ENCODE measurements around the gene CDC42BPB.
A peak's percentile ranks its signal among the peaks of the same experiment; 100 is the strongest.

CDC42BPB gene

DNA sequence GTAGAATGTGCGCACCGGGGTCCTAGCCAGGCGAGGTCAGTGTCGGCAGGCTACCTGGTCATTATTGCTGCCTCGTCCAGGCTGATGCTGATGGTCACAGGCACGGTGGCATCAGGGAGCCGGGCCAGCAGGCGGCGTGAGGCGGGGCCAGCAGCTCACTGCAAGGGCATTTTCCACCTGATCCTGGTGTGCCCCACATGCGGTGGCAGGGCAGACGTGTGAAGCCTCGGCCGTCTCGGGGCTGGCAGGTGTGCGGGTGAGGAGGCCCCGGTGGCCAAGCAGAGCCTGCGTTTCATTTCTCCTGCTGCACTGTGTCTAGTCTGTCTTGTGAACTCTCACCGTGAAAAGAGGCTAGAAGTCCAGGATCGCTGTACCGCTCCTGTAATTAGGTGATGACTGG lies 146.9 kb downstream of the CDC42BPB start:
- no peak overlapping the region for H3K4me3 ChIP-seq
- no peak overlapping the region for H3K27ac ChIP-seq

DNA sequence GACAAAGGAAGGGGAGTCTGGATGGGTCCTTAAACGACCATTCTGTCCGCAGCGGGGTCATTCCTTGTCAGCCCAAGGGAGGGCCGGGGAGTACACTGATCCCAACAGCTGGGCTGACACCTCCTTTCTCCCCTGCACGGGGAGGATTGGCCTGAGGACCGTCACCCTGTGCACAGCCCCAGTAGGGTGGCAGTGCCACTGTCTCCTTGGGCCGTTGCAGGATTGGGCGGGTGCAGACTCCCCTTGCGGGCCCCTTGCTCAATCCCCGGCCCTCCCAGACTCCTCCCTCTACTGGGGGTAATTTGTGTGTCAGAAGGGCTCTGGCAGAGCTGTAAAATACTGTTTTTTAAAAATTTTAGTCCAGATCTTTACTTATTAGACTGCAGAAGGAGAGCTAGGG lies 147.4 kb downstream of the CDC42BPB start:
- Histone ChIP-seq H3K4me3 (no peak overlapping the region), H3K27ac (no peak overlapping the region)

DNA sequence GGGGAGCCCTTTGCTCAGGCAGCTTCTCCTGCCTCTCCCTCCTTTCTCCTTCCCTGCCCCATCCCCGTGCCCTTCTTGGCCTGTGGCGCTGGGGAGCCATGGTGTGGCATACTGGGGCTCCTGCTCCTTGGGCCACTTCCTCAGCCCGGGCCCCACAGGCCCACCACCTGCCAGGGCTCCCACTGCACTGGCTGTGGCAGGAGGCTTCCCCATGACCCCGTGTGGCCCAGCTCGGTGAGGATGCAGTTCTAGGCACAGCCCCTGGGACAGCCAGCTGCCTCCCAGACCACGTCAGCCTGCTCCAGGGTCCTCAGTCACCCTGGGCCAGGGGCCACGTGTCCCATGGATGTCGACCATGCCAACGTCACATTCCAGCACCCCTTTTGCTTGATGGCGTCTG lies 147.9 kb downstream of the CDC42BPB start:
- Histone ChIP-seq H3K4me3 (no peak overlapping the region), H3K27ac (no peak overlapping the region)

GRCh38 chr14:102908766-102909455 lies 148.4 kb downstream of the CDC42BPB start:
- Histone ChIP-seq H3K27ac (no peak overlapping the region), H3K4me3 (no peak overlapping the region)

- H3K4me3 ChIP-seq = no peak overlapping the region
Observed at GRCh38 chr14:102907980-102908730, 149.2 kb downstream of the CDC42BPB start.

DNA sequence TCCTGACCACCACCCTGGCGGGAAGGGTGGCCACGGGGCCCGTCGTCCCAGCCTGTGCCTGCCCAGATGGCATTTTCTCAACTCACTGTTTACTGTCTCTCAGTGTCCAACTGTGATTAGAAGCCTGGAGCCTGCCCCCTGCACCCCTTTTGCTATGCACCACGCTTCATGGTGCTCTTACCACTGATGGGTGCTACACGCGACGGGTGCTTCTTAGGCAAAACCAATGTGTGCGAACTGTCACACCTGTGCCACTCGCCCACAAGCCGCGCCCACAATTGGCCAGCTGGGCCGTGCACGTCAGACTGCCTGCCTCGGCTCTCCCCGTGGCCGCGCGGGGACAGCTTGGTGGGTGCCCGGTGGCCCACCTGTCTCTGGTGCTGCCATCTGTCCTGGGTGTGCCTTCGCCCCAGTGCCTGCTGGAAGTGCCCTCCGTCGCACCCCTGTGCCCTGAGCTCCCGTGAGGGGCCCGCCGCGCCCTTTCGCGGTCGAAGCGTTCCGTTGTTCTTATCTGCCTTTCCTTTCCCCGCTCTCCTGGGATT lies 150.0 kb downstream of the CDC42BPB start:
- no peak overlapping the region for H3K27ac ChIP-seq
- H3K4me3 ChIP-seq = no peak overlapping the region

More at GRCh38 chr14:102907980-102908730, 149.2 kb downstream of the CDC42BPB start:
- no peak overlapping the region for H3K27ac ChIP-seq

- no peak overlapping the region for H3K27ac ChIP-seq
- H3K4me3 ChIP-seq = no peak overlapping the region
Observed at GRCh38 chr14:102906616-102907302, 150.6 kb downstream of the CDC42BPB start.

DNA sequence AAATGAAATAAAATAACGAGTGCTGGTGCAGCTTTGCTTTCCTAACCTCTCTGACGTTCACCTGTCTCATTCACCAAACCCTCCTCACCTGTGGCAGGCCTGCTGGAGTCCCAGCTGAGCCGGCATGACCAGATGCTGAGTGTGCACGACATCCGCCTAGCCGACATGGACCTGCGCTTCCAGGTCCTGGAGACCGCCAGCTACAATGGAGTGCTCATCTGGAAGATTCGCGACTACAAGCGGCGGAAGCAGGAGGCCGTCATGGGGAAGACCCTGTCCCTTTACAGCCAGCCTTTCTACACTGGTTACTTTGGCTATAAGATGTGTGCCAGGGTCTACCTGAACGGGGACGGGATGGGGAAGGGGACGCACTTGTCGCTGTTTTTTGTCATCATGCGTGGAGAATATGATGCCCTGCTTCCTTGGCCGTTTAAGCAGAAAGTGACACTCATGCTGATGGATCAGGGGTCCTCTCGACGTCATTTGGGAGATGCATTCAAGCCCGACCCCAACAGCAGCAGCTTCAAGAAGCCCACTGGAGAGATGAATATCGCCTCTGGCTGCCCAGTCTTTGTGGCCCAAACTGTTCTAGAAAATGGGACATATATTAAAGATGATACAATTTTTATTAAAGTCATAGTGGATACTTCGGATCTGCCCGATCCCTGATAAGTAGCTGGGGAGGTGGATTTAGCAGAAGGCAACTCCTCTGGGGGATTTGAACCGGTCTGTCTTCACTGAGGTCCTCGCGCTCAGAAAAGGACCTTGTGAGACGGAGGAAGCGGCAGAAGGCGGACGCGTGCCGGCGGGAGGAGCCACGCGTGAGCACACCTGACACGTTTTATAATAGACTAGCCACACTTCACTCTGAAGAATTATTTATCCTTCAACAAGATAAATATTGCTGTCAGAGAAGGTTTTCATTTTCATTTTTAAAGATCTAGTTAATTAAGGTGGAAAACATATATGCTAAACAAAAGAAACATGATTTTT lies 151.9 kb downstream of the CDC42BPB start:
- Histone ChIP-seq H3K4me3 (no peak overlapping the region), H3K27ac (no peak overlapping the region)

DNA sequence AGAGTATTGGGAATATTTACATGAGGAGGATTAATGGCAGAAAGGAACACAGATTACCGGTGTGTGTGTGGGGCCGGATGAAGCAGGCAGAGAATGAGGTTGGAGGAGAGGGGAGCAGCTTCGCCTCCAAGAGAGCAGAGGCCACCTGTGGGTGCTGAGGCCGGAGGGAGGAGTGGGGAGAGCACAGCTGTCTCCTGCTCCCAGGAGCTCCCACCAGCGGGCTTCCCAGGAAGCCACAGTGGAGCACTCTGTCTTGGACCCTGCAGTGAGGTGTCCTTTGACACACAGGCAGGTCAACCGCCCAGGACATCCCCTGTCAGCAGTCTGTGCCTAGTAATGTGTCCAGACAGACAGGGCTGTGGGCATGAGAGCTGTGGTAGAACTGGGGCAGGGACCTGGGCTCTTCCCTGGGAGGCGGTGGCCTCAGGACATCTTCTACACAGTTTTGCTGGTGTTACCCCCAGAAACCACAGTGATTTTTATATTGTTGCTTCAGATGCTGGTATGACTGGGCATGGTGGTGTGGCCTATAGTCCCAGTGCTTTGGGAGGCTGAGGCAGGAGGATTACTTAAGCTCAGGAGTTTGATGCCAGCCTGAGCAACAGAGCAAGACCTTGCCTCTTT lies 153.3 kb downstream of the CDC42BPB start:
- Histone ChIP-seq H3K4me3 (no peak overlapping the region), H3K27ac (no peak overlapping the region)

GRCh38 chr14:102903248-102903888 lies 154.0 kb downstream of the CDC42BPB start:
- Histone ChIP-seq H3K4me3 (no peak overlapping the region), H3K27ac (no peak overlapping the region)

DNA sequence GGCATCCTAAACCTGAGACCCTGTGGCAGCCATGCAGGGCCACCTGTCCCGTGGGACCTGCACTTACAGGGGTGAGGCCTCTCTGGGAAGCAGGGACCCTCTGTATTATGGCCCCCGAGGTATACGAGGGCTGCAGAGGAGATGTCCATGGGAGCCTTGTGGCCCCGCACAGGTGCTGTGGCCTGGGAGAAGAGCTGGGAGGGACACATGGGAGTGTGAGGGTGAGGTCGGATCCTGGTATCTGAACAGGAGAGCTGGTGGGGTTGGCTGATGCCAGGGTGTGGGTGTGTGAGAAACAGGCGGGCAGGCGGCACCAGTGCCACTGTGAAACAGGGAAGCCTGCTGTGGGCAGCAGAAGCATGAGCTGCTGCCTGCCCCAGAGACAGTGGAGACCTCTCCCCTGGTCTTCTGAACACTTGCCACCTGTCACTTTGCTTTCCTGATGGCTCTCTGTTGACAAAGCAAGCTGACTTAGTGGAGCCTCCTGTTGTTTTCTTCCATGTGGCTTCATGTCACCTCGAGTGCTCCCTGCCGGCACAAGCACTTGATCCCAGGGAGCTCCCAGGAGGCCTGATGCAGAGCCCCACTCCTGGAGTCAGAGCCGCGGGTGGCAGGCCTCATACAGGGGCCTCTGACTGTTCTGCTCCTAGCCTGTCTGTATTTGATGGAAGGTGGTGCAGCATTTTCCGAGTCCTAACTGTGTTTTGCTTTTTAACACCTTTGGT lies 154.7 kb downstream of the CDC42BPB start:
- peak overlapping the region in 3 of 21 experiments; percentile 33 to 47 (median 35) for H3K27ac ChIP-seq
- H3K4me3 ChIP-seq = no peak overlapping the region

GRCh38 chr14:102902086-102902485 lies 155.3 kb downstream of the CDC42BPB start:
- Histone ChIP-seq H3K27ac (peak overlapping the region in 3 of 21 experiments; percentile 33 to 47 (median 35)), H3K4me3 (no peak overlapping the region)

- no peak overlapping the region for H3K4me3 ChIP-seq
Observed at GRCh38 chr14:102901633-102902032, 155.7 kb downstream of the CDC42BPB start.

DNA sequence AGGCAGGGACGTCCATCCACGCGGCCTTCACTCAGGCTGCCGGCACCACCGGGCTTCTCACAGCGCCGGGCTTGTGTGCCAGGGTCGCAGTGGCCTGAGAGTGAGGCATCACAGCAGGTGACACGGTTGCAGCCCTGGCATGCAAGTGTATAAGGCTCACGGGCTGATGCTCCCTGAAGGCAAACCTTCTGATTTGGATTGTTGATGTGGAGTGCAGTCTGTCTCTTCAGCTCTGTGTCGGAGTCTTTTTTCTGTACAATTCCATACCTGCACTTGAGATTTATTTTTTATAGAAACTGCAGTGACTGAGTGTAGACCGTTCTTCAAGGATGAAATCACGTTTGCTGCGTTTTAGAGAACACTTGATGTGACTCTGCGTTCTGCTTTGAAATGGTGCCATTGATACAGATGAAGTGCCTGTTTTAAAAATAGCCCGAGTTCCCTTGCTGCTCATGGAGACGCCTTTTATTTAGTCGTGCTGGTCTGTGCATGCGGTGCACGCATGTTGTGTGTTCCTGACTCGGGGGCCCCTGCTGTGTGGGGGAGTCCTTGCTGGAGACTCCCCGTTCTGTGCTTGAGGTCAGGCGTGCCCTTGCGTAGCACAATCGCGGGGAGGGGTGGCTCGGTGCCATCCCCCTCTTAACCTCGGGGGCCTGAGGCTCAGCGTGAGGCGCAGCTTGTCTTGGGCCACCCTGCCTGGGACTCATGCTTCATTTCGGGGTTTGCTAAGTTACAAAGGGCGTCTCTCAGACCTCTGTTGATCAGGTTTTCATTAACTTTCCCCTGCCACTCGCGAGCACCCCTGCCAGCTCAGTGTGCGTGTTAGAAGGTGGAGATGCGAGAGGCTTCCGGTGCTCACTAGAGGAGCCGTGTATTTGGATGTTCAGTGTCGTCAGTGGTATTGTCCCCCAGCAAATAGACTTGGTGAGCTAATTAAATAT lies 156.4 kb downstream of the CDC42BPB start:
- H3K27ac ChIP-seq = no peak overlapping the region

More at GRCh38 chr14:102901633-102902032, 155.7 kb downstream of the CDC42BPB start:
- no peak overlapping the region for H3K27ac ChIP-seq

GRCh38 chr14:102899516-102899900 lies 157.8 kb downstream of the CDC42BPB start:
- no peak overlapping the region for H3K27ac ChIP-seq

More for the DNA sequence above, 156.4 kb downstream of the CDC42BPB start:
- no peak overlapping the region for H3K4me3 ChIP-seq

DNA sequence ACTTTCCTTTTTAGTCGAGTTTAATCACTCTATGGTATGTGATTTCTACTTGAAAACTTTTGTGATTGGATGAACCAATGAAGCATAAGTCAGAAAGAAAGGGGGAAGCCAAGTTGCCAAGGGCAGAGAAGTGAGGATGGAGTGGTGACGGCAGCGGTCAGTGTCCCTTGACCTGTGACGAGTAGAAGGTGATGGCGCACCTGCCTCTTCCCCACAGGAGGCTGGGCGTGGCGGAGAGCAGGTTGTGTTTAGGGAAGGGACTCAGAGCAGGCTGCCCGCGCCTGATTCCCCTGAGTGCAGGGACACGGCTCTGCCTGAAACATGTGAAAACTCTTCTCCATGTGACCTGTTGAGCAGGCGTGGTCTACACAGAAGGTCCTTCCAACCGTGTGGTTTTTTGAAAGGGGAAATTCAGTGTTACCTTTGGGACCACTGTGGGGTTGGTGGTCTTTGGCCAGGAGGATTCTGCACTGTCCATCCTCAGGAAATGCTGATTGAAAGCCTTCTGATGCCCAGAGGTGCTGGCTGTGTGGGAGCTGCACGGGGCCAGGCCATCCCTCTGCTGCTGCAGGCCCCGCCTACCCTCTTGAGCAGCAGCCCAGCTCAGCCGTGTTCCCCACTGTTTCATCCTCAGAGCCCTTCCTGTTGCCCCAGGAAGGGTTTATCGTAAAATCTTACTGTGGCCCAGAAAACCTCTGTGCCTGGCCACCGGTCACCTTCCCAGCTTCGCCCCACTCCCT lies 158.4 kb downstream of the CDC42BPB start:
- Histone ChIP-seq H3K27ac (no peak overlapping the region), H3K4me3 (no peak overlapping the region)

More at GRCh38 chr14:102899516-102899900, 157.8 kb downstream of the CDC42BPB start:
- H3K4me3 ChIP-seq = no peak overlapping the region
